ENCODE measurements around the gene PA2G4.

PA2G4 gene

GRCh38 chr12:56152756-56153677 lies 48.7 kb downstream of the PA2G4 start:
- DNase-seq (ENCODE audit: low spot score) (no peak), FAIRE-seq (no peak)

DNA sequence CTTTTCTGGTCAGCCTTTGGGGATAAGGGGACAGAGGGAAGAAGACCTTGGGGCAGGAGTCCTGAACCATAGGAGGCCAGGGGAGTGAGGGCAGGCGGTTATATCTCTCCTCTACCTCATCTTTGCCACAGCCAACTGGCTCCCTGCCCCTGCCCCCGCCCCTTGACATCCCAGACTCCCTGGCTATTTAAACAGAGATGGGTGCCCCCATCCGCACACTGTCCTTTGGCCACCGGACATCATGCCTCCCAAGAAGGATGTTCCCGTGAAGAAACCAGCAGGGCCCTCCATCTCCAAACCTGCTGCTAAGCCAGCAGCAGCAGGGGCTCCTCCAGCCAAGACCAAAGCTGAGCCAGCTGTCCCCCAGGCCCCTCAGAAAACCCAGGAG lies 49.3 kb downstream of the PA2G4 start:
- FAIRE-seq (no peak), DNase-seq (ENCODE audit: low spot score) (no peak)

GRCh38 chr12:56154246-56154771 lies 50.0 kb downstream of the PA2G4 start:
- FAIRE-seq (no peak), DNase-seq (ENCODE audit: low spot score) (no peak)

DNA sequence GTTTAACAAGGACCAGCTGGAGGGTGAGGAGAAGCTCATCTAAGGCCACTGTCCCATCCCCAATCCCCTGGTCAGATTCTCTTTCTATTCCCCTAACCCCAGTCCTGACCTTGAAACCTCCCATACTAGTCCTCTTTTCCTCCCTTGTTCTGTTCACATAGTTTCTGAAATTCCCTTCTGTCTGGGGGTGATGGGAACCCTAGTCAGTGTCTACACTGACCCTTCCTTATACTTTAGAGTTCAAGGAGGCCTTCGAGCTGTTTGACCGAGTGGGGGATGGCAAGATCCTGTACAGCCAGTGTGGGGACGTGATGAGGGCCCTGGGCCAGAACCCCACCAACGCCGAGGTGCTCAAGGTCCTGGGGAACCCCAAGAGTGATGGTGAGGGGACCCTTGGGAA lies 50.5 kb downstream of the PA2G4 start:
- DNase-seq (ENCODE audit: low spot score) (no peak), FAIRE-seq (no peak)

DNA sequence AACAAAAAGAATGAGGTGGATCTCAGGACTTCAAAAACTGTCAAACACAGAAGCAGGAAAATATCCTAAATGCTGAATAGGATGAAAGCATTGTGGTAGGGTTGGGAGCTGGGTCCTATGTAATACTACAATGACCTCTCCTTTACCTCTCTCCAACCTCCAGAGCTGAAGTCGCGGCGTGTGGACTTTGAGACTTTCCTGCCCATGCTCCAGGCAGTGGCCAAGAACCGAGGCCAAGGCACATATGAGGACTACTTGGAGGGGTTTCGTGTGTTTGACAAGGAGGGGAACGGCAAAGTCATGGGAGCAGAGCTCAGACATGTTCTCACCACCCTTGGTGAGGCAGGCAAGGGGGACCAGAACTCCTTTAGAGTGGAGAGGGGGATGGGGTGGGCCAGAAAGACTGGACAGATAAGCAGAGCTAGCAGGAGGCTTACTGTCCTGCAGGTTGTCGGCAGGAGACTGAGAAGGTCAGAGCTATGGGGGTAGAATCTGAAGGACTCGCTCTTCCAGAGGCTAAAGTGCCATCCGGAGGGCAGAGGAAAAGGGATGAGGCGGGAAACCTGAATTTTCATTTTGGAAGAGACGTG lies 51.0 kb downstream of the PA2G4 start:
- FAIRE-seq (no peak), DNase-seq (ENCODE audit: low spot score) (no peak)

DNA sequence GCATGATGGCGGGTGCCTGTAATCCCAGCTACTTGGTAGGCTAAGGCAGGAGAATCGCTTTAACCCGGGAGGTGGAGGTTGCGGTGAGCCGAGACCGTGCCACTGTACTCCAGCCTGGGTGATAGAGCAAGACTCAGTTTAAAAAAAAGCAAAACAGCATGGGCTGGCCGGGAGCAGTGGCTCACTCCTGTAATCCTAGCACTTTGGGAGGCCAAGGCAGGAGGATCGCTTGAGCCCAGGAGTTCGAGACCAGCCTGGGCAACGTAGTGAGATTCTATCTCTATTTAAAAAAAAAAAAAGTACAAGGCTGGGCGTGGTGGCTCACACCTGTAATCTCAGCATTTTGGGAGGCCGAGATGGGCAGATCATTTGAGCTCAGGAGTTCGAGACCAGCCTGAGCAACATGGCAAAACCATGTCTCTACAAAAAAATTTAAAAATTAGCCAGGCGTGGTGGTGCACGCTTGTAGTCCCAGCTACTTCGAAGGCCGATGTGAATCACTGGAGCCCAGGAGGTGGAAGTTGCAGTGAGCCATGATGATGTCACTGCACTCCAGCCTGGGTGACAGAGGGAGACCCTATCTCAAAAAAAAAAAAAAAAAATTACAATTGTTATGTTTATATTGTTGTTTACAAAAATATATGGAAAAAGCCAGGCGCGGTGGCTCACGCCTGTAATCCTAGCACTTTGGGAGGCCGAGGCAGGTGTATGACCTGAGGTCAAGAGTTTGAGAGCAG lies 52.3 kb downstream of the PA2G4 start:
- FAIRE-seq (peak; percentile 11), DNase-seq (ENCODE audit: low spot score) (peak; percentile 57)

DNA sequence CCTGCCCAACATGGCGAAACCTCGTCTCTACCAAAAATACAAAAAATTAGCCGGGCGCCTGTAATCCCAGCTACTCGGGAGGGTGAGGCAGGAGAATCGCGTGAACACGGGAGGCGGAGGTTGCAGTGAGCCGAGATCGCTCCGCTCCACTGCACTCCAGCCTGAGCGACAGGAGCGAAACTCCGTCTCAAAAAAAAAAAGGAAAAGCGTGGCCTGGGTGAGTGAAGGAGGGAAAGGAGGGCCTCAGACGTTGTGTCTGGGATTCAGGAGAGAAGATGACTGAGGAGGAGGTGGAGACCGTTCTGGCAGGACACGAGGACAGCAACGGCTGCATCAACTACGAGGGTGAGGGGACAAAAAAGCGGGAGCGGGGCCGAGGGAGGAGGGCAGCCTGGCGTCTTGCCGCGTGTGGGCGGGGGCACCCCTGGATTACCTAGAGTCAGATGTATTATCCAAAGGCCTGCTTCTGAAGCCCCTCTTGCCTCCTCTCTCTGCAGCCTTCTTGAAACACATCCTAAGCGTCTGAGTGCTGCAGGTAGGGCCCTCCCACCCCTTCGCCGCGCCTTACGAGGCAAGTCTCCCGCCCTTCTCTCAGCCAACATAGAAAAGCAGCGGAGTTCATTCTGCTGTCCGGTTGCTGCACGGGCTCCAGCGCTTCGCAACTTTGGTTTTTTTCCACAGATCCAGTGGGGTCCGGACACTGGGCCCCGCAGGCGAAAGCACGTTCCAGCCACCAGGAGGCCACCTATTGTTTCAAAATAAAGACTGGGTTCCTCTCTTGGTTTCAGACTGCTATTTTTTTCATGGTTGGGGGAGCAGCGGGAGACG lies 53.1 kb downstream of the PA2G4 start:
- FAIRE-seq: peak; percentile 17
- peak; percentile 75 for DNase-seq (ENCODE audit: low spot score)

GRCh38 chr12:56158029-56158925 lies 53.9 kb downstream of the PA2G4 start, which contains the start of gene MYL6:
TSS of gene MYL6 (plus strand) at chr12:56158359. CDS start at chr12:56158402, 43 bp downstream.
- DNase-seq (ENCODE audit: low spot score) (peak; percentile 95), FAIRE-seq (no peak)

- DNase-seq (ENCODE audit: low spot score): peak; percentile 49
- FAIRE-seq: no peak
These were observed 54.6 kb downstream of the PA2G4 start for GRCh38 chr12:56158926-56159461.

- DNase-seq (ENCODE audit: low spot score) (no peak), FAIRE-seq (no peak)
These were observed 55.3 kb downstream of the PA2G4 start for GRCh38 chr12:56159482-56160192.

DNA sequence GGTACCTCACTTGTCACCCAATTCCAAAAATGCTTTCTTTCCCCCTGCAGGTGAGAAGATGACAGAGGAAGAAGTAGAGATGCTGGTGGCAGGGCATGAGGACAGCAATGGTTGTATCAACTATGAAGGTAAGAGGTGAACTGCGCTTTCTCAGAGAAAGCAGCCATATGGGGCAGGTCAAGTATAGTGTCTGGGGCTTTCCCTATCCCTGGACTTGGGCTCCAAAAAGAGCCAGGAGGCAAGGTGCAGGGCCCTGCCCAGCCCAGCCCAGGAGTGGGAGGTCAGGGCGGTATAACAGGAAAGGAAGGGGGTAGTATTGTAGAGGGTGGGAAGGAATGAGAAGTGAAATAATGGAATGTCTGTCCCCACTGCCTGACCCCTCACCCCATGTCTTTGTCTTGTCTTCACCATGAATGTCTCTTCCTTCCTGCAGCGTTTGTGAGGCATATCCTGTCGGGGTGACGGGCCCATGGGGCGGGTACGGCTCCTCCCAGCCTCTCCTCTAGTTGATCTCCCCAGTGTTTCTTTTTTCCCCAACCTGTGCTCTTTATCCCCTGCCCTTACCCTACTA lies 55.9 kb downstream of the PA2G4 start:
- FAIRE-seq (no peak), DNase-seq (ENCODE audit: low spot score) (no peak)

GRCh38 chr12:56160894-56161689 lies 56.7 kb downstream of the PA2G4 start:
- FAIRE-seq: no peak
- DNase-seq (ENCODE audit: low spot score): no peak

DNA sequence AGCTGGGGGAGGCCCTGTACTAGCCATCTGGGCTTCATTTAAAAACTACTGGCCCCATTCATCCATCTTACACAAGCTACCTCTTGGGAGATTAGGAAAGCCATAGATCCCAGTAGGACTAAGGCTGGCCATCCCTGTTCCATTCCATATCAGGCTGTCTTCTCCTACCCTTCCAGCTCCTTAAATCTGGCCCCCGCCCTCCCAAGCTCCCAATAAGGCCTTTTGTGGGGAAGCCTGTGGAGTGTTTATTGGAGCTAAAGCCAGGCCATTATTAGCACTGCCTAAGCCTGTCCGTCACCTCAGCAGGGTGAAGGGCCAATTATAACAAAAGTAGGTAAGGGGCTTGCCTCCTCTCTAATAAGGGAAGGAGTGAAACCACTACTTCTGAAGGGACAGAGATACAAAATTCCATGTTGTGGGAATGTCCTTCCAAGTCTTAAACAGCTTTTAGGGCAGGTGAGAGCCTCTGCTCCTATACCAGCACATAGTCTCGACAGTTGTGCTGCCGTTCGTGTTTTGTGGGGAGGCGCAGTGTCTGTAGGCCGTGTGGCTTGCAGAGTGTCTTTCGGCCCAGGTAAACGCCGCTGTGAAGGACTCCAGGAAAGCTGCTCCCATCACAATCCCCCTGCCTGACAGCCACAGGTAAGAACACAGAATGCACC lies 57.5 kb downstream of the PA2G4 start:
- DNase-seq (ENCODE audit: low spot score) (no peak), FAIRE-seq (no peak)

GRCh38 chr12:56162468-56163290 lies 58.3 kb downstream of the PA2G4 start:
- DNase-seq (ENCODE audit: low spot score) (no peak), FAIRE-seq (no peak)

Data from RCC 7860 (cell line).